GM23248 (cell line): Measurements from ENCODE around the gene SFRP4.

ENCODE experiments used
- EZH2 ChIP-seq: fragments of 200-600 bp; sonication (generic); IDR thresholded peaks from 2 replicates; pipeline ENCODE4 v1.6.1; 2018; ENCODE audit warnings: antibody characterized with exemption, mild to moderate bottlenecking; ENCODE audit not compliant: insufficient read depth, poor library complexity, severe bottlenecking
- EZH2phosphoT487 ChIP-seq: fragments of 200-600 bp; sonication (generic); IDR thresholded peaks from 2 replicates; pipeline ENCODE4 v1.6.1; 2018; ENCODE audit warnings: antibody characterized with exemption, moderate library complexity, mild to moderate bottlenecking, low read depth; ENCODE audit not compliant: insufficient read depth

GRCh38 chr7:37957221-37957970 is 40.8 kb upstream of the SFRP4 start:
- no peak for TF ChIP-seq EZH2
- TF ChIP-seq EZH2phosphoT487: no peak
